Measurements from ENCODE around the gene MAPK9.
"Not testable (repeated sequence)": the region's sequence is repeated elsewhere in the genome, so short reads cannot be mapped to it uniquely, and the experiment has no call there.

MAPK9 gene

GRCh38 chr5:180304431-180305375, 12.8 kb upstream of the MAPK9 start:
- H3K27ac ChIP-seq (ENCODE audit: low read length), result no peak overlapping the region
- no peak overlapping the region for H3K9ac ChIP-seq (ENCODE audit: low read length in 2 of 2)
- peaks cover 0 to 5% of the 10 kb centered on the region in 2 donors for H3K36me3 ChIP-seq (ENCODE audit: control insufficient read depth in 2 of 2, insufficient read depth in 2 of 2, low read length in 2 of 2)
- H3K4me3 ChIP-seq (ENCODE audit: low read length in 2 of 2), result no peak overlapping the region
- no peaks in the 10 kb centered on the region for H3K9me3 ChIP-seq (ENCODE audit: control insufficient read depth in 2 of 2, low read length in 2 of 2)
- no peaks in the 10 kb centered on the region for H3K4me1 ChIP-seq (ENCODE audit: control insufficient read depth, insufficient read depth, low read length)
- H3K27me3 ChIP-seq (ENCODE audit: control insufficient read depth in 1 of 2, insufficient read depth in 2 of 2, low read length in 2 of 2), result no peaks in the 10 kb centered on the region

- peaks cover 0 to 5% of the 10 kb centered on the region in 2 donors for H3K36me3 ChIP-seq (ENCODE audit: control insufficient read depth in 2 of 2, insufficient read depth in 2 of 2, low read length in 2 of 2)
- no peaks in the 10 kb centered on the region for H3K27me3 ChIP-seq (ENCODE audit: control insufficient read depth in 1 of 2, insufficient read depth in 2 of 2, low read length in 2 of 2)
- H3K27ac ChIP-seq (ENCODE audit: low read length), result no peak overlapping the region
These were observed 12.1 kb upstream of the MAPK9 start for GRCh38 chr5:180304016-180304292.

GRCh38 chr5:180303226-180304015, 11.5 kb upstream of the MAPK9 start:
- Histone ChIP-seq H3K27ac (ENCODE audit: low read length) (no peak overlapping the region), H3K4me3 (ENCODE audit: low read length in 2 of 2) (no peak overlapping the region), H3K4me1 (ENCODE audit: control insufficient read depth, insufficient read depth, low read length) (no peaks in the 10 kb centered on the region), H3K9me3 (ENCODE audit: control insufficient read depth in 2 of 2, low read length in 2 of 2) (no peaks in the 10 kb centered on the region), H3K27me3 (ENCODE audit: control insufficient read depth in 1 of 2, insufficient read depth in 2 of 2, low read length in 2 of 2) (no peaks in the 10 kb centered on the region), H3K36me3 (ENCODE audit: control insufficient read depth in 2 of 2, insufficient read depth in 2 of 2, low read length in 2 of 2) (peaks cover 0 to 5% of the 10 kb centered on the region in 2 donors), H3K9ac (ENCODE audit: low read length in 2 of 2) (no peak overlapping the region)

More at GRCh38 chr5:180304016-180304292, 12.1 kb upstream of the MAPK9 start:
- no peaks in the 10 kb centered on the region for H3K9me3 ChIP-seq (ENCODE audit: control insufficient read depth in 2 of 2, low read length in 2 of 2)
- no peaks in the 10 kb centered on the region for H3K4me1 ChIP-seq (ENCODE audit: control insufficient read depth, insufficient read depth, low read length)
- no peak overlapping the region for H3K9ac ChIP-seq (ENCODE audit: low read length in 2 of 2)
- no peak overlapping the region for H3K4me3 ChIP-seq (ENCODE audit: low read length in 2 of 2)

GRCh38 chr5:180302256-180302655, 10.4 kb upstream of the MAPK9 start:
- Histone ChIP-seq H3K9me3 (ENCODE audit: control insufficient read depth in 2 of 2, low read length in 2 of 2) (no peaks in the 10 kb centered on the region), H3K4me3 (ENCODE audit: low read length in 2 of 2) (no peak overlapping the region), H3K27me3 (ENCODE audit: control insufficient read depth in 1 of 2, insufficient read depth in 2 of 2, low read length in 2 of 2) (no peaks in the 10 kb centered on the region), H3K27ac (ENCODE audit: low read length) (no peak overlapping the region), H3K36me3 (ENCODE audit: control insufficient read depth in 2 of 2, insufficient read depth in 2 of 2, low read length in 2 of 2) (peaks cover 0 to 5% of the 10 kb centered on the region in 2 donors), H3K4me1 (ENCODE audit: control insufficient read depth, insufficient read depth, low read length) (no peaks in the 10 kb centered on the region), H3K9ac (ENCODE audit: low read length in 2 of 2) (no peak overlapping the region)

GRCh38 chr5:180301253-180301652, 9.4 kb upstream of the MAPK9 start:
- H3K27ac ChIP-seq (ENCODE audit: low read length), result no peak overlapping the region
- peaks cover 0 to 5% of the 10 kb centered on the region in 2 donors for H3K36me3 ChIP-seq (ENCODE audit: control insufficient read depth in 2 of 2, insufficient read depth in 2 of 2, low read length in 2 of 2)
- no peaks in the 10 kb centered on the region for H3K4me1 ChIP-seq (ENCODE audit: control insufficient read depth, insufficient read depth, low read length)
- H3K27me3 ChIP-seq (ENCODE audit: control insufficient read depth in 1 of 2, insufficient read depth in 2 of 2, low read length in 2 of 2), result no peaks in the 10 kb centered on the region
- H3K9ac ChIP-seq (ENCODE audit: low read length in 2 of 2), result no peak overlapping the region
- no peak overlapping the region for H3K4me3 ChIP-seq (ENCODE audit: low read length in 2 of 2)
- no peaks in the 10 kb centered on the region for H3K9me3 ChIP-seq (ENCODE audit: control insufficient read depth in 2 of 2, low read length in 2 of 2)

- Histone ChIP-seq H3K36me3 (ENCODE audit: control insufficient read depth in 2 of 2, insufficient read depth in 2 of 2, low read length in 2 of 2) (peaks cover 0 to 2% of the 10 kb centered on the region in 2 donors), H3K9me3 (ENCODE audit: control insufficient read depth in 2 of 2, low read length in 2 of 2) (no peaks in the 10 kb centered on the region), H3K27me3 (ENCODE audit: control insufficient read depth in 1 of 2, insufficient read depth in 2 of 2, low read length in 2 of 2) (no peaks in the 10 kb centered on the region), H3K4me3 (ENCODE audit: low read length in 2 of 2) (no peak overlapping the region), H3K27ac (ENCODE audit: low read length) (no peak overlapping the region), H3K4me1 (ENCODE audit: control insufficient read depth, insufficient read depth, low read length) (no peaks in the 10 kb centered on the region), H3K9ac (ENCODE audit: low read length in 2 of 2) (no peak overlapping the region)
These were observed 7.6 kb upstream of the MAPK9 start for GRCh38 chr5:180299526-180299925.

- H3K36me3 ChIP-seq (ENCODE audit: control insufficient read depth in 2 of 2, insufficient read depth in 2 of 2, low read length in 2 of 2); H3K4me3 ChIP-seq (ENCODE audit: low read length in 2 of 2); H3K9ac ChIP-seq (ENCODE audit: low read length in 2 of 2); H3K27ac ChIP-seq (ENCODE audit: low read length); H3K9me3 ChIP-seq (ENCODE audit: control insufficient read depth in 2 of 2, low read length in 2 of 2); H3K4me1 ChIP-seq (ENCODE audit: control insufficient read depth, insufficient read depth, low read length); H3K27me3 ChIP-seq (ENCODE audit: control insufficient read depth in 1 of 2, insufficient read depth in 2 of 2, low read length in 2 of 2): not testable (repeated sequence)
These were observed 7.1 kb upstream of the MAPK9 start for GRCh38 chr5:180299014-180299413.

GRCh38 chr5:180297587-180298282, 5.9 kb upstream of the MAPK9 start:
- H3K9me3 ChIP-seq (ENCODE audit: control insufficient read depth in 2 of 2, low read length in 2 of 2), result no peaks in the 10 kb centered on the region
- no peaks in the 10 kb centered on the region for H3K27me3 ChIP-seq (ENCODE audit: control insufficient read depth in 1 of 2, insufficient read depth in 2 of 2, low read length in 2 of 2)
- no peak overlapping the region for H3K9ac ChIP-seq (ENCODE audit: low read length in 2 of 2)
- H3K27ac ChIP-seq (ENCODE audit: low read length), result no peak overlapping the region
- H3K4me1 ChIP-seq (ENCODE audit: control insufficient read depth, insufficient read depth, low read length), result peaks cover 10% of the 10 kb centered on the region
- no peak overlapping the region for H3K4me3 ChIP-seq (ENCODE audit: low read length in 2 of 2)
- no peaks in the 10 kb centered on the region for H3K36me3 ChIP-seq (ENCODE audit: control insufficient read depth in 2 of 2, insufficient read depth in 2 of 2, low read length in 2 of 2)

- no peak overlapping the region for H3K4me3 ChIP-seq (ENCODE audit: low read length in 2 of 2)
- H3K9me3 ChIP-seq (ENCODE audit: control insufficient read depth in 2 of 2, low read length in 2 of 2), result no peaks in the 10 kb centered on the region
- no peaks in the 10 kb centered on the region for H3K27me3 ChIP-seq (ENCODE audit: control insufficient read depth in 1 of 2, insufficient read depth in 2 of 2, low read length in 2 of 2)
- H3K4me1 ChIP-seq (ENCODE audit: control insufficient read depth, insufficient read depth, low read length), result peaks cover 14% of the 10 kb centered on the region
- no peaks in the 10 kb centered on the region for H3K36me3 ChIP-seq (ENCODE audit: control insufficient read depth in 2 of 2, insufficient read depth in 2 of 2, low read length in 2 of 2)
- no peak overlapping the region for H3K9ac ChIP-seq (ENCODE audit: low read length in 2 of 2)
- H3K27ac ChIP-seq (ENCODE audit: low read length), result no peak overlapping the region
These were observed 4.9 kb upstream of the MAPK9 start for GRCh38 chr5:180296771-180297170.

- no peaks in the 10 kb centered on the region for H3K27me3 ChIP-seq (ENCODE audit: control insufficient read depth in 1 of 2, insufficient read depth in 2 of 2, low read length in 2 of 2)
- H3K36me3 ChIP-seq (ENCODE audit: control insufficient read depth in 2 of 2, insufficient read depth in 2 of 2, low read length in 2 of 2), result no peaks in the 10 kb centered on the region
- peaks cover 24% of the 10 kb centered on the region for H3K4me1 ChIP-seq (ENCODE audit: control insufficient read depth, insufficient read depth, low read length)
- H3K27ac ChIP-seq (ENCODE audit: low read length), result no peak overlapping the region
- H3K4me3 ChIP-seq (ENCODE audit: low read length in 2 of 2), result no peak overlapping the region
- no peaks in the 10 kb centered on the region for H3K9me3 ChIP-seq (ENCODE audit: control insufficient read depth in 2 of 2, low read length in 2 of 2)
- H3K9ac ChIP-seq (ENCODE audit: low read length in 2 of 2), result no peak overlapping the region
These were observed 3.2 kb upstream of the MAPK9 start for GRCh38 chr5:180294913-180295555.

All from stomach smooth muscle (tissue), 2 donors.